ENCODE measurements around the gene CPVL. TPM values are rescaled to one million over a fixed set of nuclear protein-coding genes. Genes with fewer than 3 reads are reported as not detected.

Gene CPVL
- total and polyA plus RNA-seq, 2 experiments from 2014 or later, result 31.9 to 37.8 TPM

GRCh38 chr7:29045258-29046086 is 100.9 kb downstream of the CPVL start:
- Mint-ChIP-seq H3K4me3 (no peak overlapping the region), H3K9me3 (no peaks in the 10 kb centered on the region; the same call in 2 of the 3 replicates), H3K27me3 (ENCODE audit: insufficient read depth, low read depth, poor library complexity) (peaks cover 1% of the 10 kb centered on the region), H3K36me3 (ENCODE audit: low read depth) (no peaks in the 10 kb centered on the region; the same call in 2 of the 3 replicates), H3K27ac (no peak overlapping the region), H3K4me1 (peaks cover 55% of the 10 kb centered on the region)
- 0 out of 2 replicates have a peak, but pooled peaks cover 4% of the 10 kb centered on the region for H3K27me3 ChIP-seq (ENCODE audit: insufficient read depth)
- no peak overlapping the region for H3K4me2 ChIP-seq
- H3F3A ChIP-seq (replicated peaks; ENCODE audit: low read depth), result no peaks in the 10 kb centered on the region
- ATAC-seq (no peak), DNase-seq (ENCODE audit: low spot score) (no peak)
- H3K4me3 ChIP-seq, result no peak overlapping the region
- H3K36me3 ChIP-seq (ENCODE audit: insufficient read depth), result no peaks in the 10 kb centered on the region
- no peak overlapping the region for H2AFZ ChIP-seq
- no peaks in the 10 kb centered on the region for H4K20me1 ChIP-seq (replicated peaks; ENCODE audit: insufficient read depth)
- TF ChIP-seq ZNF114 (CRISPR knock-in tag; IDR thresholded peaks at IDR 0.05) (no peak), EZH2 (IDR thresholded peaks at IDR 0.05; ENCODE audit: low read depth, unreplicated experiment) (no peak), POLR2AphosphoS5 (IDR thresholded peaks at IDR 0.05; ENCODE audit: low read depth) (no peak), ETS1 (IDR thresholded peaks at IDR 0.05) (no peak), REST (IDR thresholded peaks at IDR 0.05; ENCODE audit: unreplicated experiment) (no peak), ZNF331 (CRISPR knock-in tag; IDR thresholded peaks at IDR 0.05; ENCODE audit: low read depth) (no peak), STAT1 (IDR thresholded peaks at IDR 0.05; ENCODE audit: unreplicated experiment) (no peak), CREB1 (CRISPR knock-in tag; IDR thresholded peaks at IDR 0.05; ENCODE audit: low read depth) (no peak), JUNB (IDR thresholded peaks at IDR 0.05; ENCODE audit: unreplicated experiment) (no peak), EZH2phosphoT487 (IDR thresholded peaks at IDR 0.05; ENCODE audit: unreplicated experiment) (no peak), ZNF462 (CRISPR knock-in tag; IDR thresholded peaks at IDR 0.05) (no peak)
- H3K79me2 ChIP-seq (replicated peaks; ENCODE audit: insufficient read depth), result no peaks in the 10 kb centered on the region
- H3K4me1 ChIP-seq (ENCODE audit: insufficient read depth), result peaks cover 33% of the 10 kb centered on the region
- no peaks in the 10 kb centered on the region for H3K9me2 ChIP-seq (ENCODE audit: insufficient read depth)
- no peak overlapping the region for H3K27ac ChIP-seq (ENCODE audit: low read depth)
